ENCODE results near the gene MAP2K5.

The MAP2K5 gene

DNA sequence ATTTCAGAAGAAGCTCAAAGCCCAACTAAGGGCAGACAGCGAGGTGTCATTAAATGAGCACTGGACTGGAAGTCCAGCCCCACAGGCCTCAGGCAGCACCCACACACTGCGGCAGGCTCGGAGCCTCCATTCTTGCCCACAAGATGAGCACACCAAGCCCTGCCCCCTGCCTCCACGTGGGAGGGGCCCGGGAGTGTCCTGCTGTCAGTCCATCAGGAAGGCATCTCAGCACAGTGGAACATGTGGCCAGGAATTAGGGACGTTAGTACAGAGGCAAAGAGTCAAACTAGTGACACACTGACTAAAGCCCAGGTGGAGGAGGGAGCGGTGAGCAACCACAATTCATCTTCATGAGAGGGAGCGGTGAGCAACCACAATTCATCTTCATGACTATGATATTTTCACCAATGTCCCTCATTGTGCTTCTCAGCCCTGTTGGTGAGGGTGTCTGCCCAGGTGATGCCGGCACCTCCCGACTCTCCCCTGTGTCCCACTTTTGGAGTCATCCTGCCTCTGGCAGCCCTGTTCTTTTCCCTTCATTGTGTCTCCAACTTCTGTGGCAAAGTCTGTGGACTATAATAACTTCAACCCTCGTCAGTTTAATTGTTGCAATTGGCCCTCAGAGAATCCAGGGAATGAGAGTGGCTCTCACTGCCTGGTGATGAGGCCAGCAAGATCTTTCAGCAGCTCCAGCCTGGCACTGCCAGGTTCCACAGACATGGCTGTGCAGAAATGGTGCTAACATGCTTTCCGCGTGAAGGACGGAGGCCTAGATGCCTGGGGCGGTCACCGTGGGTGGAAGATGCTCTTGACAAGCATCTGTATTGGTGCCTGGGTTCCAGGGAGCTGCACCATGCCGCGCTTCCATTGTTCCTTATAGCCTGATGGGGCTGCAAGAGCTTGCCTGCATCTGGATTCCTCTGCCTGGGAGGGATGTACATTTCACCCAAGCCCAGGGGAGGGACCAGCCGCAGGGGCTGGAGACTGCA, 259.7 kb downstream of the MAP2K5 start:
- H3K4me3 ChIP-seq (replicated peaks; ENCODE audit: low read depth, low read length): no peak overlapping the region
- DNase-seq (ENCODE audit: extremely low read depth, low read depth): no peak
- TF ChIP-seq, protein P1, sequence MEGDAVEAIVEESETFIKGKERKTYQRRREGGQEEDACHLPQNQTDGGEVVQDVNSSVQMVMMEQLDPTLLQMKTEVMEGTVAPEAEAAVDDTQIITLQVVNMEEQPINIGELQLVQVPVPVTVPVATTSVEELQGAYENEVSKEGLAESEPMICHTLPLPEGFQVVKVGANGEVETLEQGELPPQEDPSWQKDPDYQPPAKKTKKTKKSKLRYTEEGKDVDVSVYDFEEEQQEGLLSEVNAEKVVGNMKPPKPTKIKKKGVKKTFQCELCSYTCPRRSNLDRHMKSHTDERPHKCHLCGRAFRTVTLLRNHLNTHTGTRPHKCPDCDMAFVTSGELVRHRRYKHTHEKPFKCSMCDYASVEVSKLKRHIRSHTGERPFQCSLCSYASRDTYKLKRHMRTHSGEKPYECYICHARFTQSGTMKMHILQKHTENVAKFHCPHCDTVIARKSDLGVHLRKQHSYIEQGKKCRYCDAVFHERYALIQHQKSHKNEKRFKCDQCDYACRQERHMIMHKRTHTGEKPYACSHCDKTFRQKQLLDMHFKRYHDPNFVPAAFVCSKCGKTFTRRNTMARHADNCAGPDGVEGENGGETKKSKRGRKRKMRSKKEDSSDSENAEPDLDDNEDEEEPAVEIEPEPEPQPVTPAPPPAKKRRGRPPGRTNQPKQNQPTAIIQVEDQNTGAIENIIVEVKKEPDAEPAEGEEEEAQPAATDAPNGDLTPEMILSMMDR (IDR thresholded peaks at IDR 0.05; ENCODE audit: low read depth, low read length, missing control alignments): no peak

DNA sequence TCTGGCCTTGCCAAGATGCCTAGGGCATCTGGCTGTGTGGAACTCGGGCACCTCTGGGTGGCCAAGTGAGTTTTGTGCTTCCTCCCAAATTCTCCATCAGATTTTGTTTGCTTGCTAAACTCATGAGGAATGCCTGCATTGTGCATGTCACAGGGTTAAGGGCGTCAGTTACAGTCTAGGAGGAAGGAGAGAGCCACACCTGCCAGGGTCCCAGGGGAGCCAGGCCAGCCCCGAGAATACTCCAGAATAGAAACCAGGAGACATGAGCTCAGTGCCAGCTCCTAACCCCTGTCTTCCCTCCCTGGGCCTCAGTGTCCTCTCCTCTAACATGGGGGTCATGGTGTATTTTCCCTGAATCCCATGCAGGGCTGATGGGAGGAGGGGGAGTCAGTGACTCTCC, 260.8 kb downstream of the MAP2K5 start:
- DNase-seq (ENCODE audit: extremely low read depth, low read depth): no peak
- TF ChIP-seq, protein P1 (IDR thresholded peaks at IDR 0.05; ENCODE audit: low read depth, low read length, missing control alignments): no peak
- H3K4me3 ChIP-seq (replicated peaks; ENCODE audit: low read depth, low read length): no peak overlapping the region

DNA sequence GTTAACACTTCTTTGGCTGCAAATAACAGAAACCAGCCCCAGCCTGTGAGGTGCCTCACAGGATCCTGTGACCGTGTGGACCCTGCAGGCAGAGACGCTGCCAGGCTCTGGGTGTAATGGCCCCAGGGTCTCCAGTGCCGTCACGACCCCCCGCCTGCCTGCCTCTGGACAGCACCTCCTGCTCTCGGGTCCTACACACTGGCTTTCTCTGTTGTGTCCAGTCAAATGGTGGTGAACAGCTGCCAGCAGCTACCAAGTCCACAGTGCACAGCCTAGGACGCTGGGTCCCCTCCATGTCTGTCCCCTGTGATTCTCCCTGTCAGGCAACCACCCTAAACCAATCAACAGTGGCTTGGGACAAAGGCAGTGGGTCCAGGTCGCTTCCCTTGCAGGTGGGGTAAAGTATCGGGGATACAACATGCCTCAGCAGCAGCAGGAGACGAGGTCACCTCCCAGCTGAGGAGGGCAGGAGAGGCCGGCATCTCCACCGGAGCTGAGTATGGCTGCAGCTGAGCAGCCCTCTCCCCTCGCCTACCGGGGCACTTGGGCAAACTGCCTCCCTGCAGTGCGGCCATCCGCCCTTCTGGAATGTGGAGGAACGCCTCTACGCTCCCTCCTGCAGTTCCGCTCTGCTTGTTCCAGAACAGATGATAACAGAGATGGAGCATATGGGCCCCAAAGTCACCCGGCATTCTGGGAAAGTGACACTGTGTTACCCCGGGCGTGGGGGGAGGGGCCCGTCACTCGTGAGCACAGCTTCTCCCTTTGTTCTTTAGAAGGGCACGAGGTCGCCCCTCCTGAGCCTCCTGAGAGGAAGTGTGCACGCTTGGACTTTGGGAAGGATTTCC, 261.7 kb downstream of the MAP2K5 start:
- no peak for DNase-seq (ENCODE audit: extremely low read depth, low read depth)
- TF ChIP-seq, protein P1 (IDR thresholded peaks at IDR 0.05; ENCODE audit: low read depth, low read length, missing control alignments): no peak
- no peak overlapping the region for H3K4me3 ChIP-seq (replicated peaks; ENCODE audit: low read depth, low read length)

DNA sequence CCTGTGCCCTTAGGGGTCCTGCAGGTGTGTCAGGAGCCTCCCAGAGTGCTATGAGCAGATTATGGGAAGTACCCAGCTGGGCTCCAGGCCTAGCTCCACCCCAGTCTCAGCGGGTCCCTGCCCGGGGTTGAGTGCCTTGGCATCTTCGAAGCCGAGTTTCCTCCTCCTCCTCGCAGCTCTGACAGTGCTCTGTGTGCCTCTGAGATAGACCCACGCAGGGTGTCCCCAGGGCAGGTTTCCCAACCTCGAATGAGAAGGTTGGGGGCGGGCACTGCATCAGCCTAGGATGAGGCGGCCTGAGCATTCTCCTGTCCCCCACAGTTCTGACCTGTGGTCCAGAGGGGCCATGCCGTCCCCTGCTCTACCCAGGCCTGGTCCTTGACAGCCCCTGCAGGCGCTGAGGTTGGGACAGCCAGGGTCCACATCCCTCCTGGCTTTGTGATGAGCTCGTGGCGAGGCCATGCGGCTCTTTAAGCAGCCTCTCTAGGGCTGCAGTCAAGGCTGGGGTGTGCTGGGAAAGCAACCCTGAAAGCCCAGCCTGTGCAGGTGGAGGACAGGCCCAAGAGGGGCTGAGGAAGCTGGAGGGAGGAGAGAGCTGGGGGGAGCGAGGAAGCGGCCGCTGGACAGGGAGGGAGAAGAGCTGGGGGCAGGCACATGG, 262.6 kb downstream of the MAP2K5 start:
- H3K4me3 ChIP-seq (replicated peaks; ENCODE audit: low read depth, low read length): no peak overlapping the region
- DNase-seq (ENCODE audit: extremely low read depth, low read depth): no peak
- TF ChIP-seq, protein P1 (IDR thresholded peaks at IDR 0.05; ENCODE audit: low read depth, low read length, missing control alignments): no peak

DNA sequence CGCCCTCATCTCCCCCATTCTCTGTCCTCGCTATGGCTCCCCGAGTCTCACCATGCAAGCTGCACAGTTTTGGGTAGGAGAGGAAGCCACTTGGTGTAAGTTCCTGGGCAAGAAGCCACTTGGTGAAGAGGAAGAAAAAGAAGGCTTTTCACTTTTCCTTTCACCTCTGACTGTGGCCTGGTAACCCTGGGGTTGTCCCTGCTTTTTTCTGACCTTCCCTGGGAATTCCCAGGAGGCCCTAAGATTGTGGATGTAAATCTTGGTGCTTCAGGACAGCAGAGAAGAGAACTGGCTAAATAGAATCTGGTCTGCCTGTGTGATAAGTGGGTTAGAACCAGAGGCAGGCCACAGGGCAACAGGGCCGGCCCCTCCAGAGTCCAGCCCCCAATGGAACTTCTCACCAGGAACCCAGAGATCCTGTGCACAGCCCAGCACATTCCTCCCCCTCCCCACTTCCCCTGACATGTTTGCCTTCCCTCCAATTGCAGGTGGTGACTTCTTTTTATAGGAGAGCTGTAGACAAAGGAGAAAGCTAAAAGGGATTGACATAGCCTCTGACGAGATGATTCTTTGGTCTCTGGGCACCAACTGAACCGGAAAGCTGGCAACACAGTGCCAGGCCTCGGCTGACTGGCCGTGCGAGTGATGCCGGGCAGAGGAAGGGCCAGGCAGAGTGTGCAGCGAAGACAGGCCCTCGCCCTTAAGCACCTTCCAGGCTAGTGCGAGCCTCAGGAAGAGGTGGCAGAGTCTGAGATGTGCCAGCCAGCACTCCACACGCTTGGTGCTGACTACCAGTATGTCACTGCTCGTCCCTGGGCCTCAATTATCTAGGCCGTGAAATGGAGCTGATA, 263.4 kb downstream of the MAP2K5 start:
- TF ChIP-seq, protein P1 (IDR thresholded peaks at IDR 0.05; ENCODE audit: low read depth, low read length, missing control alignments): no peak
- DNase-seq (ENCODE audit: extremely low read depth, low read depth): no peak

DNA sequence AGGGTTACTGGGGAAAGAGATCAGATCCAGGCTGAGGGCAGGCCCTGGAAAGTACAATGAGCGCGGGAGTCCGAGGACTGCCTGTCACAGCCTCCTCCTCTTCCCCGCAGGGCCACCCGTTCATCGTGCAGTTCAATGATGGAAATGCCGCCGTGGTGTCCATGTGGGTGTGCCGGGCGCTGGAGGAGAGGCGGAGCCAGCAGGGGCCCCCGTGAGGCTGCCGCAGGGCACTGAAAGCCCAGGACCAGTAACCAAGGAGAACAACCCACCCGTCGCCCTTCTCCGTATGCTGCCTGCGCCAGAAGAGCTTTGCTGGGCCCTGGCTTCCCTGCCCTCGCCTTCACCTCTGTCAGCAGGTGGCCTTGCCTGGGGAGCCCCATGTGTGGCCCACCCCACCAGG, 264.0 kb downstream of the MAP2K5 start:
- H3K4me3 ChIP-seq (replicated peaks; ENCODE audit: low read depth, low read length): no peak overlapping the region
- DNase-seq (ENCODE audit: extremely low read depth, low read depth): no peak
- TF ChIP-seq, protein P1 (IDR thresholded peaks at IDR 0.05; ENCODE audit: low read depth, low read length, missing control alignments): no peak

More for the DNA sequence above, 263.4 kb downstream of the MAP2K5 start:
- H3K4me3 ChIP-seq (replicated peaks; ENCODE audit: low read depth, low read length): no peak overlapping the region
